NCI-H774 (cell line): Measurements from ENCODE around the gene RNLS.

Experiments
- DNase-seq: peaks from one replicate; lab custom pipeline; 2025; lab: John Stamatoyannopoulos, UW

Gene RNLS

DNA sequence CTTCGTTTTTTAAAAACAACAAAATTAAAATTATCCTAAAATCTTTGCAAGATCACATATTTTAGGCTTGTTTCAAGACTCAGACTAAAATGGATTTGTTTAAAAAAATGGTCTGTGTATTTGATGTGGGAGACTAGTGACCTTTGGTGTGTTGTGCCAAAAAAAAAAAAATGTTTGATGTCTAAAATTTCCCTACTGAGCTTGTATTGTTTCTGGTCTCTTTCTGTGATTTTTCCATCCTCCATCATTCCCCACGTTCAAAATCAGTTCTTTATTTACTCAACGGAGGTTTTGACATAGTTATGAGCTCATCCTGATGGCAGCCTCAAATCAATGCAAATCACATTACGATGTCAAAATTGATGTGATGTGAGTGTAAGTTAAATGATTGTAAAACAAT lies 326.2 kb downstream of the RNLS start:
- DNase-seq = no peak

DNA sequence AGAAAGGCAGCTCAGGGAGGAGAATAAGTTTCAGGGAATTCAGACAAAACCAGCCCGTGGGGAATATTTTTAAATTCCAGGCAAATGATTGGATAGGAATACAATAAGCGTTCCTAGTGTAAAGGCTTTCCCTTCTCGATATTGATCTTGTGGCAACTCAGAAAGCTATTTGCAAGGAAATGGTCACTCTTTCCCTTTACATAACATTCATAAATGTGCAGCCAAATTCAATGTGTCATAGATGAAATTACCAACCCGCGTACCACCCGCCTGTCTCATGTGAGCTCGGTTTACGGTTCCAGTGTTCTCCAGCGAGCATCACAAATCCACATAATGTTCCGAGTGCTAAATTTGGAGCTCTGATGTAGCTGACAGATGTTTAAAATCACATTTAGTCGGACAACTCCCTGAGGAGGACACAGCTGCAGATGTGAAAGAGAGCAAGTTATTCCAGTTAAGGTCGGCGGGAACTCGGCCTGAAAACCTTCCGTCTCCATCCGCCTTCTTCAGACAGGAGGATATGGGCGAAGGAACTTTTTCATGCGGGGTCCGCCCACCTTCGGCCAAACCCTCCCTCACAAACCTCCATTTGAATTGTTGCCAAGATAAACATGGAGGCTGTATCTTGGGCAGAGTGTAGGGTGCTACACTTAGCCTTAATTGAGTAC lies 327.0 kb downstream of the RNLS start:
- no peak for DNase-seq

GRCh38 chr10:88254091-88254490 lies 329.0 kb downstream of the RNLS start:
- DNase-seq = no peak

- DNase-seq = no peak
Observed at GRCh38 chr10:88253622-88254021, 329.5 kb downstream of the RNLS start.

GRCh38 chr10:88253128-88253527 lies 330.0 kb downstream of the RNLS start:
- DNase-seq = no peak

GRCh38 chr10:88249450-88249849 lies 333.7 kb downstream of the RNLS start:
- DNase-seq = no peak

DNA sequence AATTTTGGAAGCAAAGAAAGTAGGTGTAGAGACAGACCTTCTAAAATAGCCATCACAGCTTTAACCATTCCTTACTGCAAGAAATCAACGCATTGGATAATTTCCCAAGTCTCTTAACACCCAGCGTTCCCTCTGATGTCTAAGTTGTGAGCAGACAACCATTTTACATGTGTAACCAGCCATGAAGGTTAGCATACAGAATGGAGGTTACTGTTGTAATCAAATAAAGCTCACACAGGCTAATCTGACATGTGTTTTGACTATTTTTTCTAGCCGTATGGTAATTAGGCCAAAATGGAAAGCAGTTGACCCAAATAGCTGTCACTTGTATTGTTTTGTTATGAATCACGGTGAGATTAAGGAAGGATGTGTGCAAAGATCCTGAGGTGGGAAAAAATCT lies 336.4 kb downstream of the RNLS start:
- DNase-seq = no peak

DNA sequence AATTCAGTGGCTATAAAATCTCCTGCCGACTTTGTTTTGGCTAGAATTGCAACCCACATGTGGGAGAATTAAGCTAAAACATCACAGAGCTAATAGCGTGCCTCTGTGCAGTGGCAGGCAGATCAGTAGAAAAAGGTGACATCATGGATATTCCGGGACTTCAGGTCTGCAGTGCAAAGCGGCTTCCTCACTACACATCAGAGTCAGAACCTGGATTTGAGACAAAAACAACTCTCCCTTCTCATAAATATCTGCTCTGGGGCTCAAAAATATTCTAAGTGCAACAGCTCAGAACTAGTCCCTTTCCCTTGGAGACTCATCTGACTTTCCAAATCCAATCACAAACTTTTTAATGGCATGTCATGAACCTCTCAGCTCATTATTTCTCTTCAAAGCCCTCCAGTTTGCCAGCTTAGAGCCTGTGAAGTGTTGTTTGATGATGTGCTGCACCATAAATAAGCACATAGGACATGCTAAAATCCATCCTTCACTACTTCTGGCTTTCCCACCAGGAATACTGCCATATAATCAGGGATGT lies 337.1 kb downstream of the RNLS start:
- DNase-seq = no peak

DNA sequence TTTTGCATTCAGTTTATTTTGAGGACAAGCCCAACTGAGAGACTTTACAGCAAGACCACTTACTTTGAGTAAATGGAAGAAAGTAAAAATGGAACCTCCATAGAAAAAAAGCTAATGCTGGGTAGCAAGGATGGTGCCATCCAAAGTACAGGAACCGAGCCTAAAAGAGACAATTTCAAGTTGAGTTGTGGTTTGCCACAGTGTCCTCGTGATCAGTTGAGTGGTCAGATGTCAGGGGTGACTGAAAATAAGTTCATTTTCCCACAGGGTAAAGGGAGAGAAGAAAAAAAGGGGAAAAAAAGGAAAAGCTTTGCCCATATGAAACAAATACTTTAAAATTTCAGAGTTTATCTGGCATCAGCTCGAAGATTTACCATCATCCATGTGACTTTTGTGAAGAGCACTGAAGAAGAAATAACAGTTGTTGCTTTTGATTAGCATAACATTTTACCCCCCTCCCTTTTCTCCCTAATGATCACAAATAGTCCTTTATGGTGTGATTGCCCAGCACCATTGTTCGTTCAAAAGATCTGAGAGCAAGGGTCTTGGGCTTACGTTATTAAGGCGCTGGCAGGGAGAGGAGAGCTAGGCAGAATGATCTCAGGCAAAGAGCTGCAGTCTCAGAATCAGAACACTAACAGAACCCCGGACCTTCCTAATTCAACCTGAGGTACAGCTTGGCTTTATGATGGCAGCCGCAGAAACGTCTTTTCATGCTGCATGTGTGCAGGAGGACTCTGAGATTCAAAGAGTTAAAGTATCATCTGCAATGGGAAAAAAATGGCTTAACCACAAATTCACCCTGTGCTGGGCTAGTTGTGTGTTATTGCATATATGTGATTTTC lies 338.1 kb downstream of the RNLS start:
- DNase-seq = no peak

DNA sequence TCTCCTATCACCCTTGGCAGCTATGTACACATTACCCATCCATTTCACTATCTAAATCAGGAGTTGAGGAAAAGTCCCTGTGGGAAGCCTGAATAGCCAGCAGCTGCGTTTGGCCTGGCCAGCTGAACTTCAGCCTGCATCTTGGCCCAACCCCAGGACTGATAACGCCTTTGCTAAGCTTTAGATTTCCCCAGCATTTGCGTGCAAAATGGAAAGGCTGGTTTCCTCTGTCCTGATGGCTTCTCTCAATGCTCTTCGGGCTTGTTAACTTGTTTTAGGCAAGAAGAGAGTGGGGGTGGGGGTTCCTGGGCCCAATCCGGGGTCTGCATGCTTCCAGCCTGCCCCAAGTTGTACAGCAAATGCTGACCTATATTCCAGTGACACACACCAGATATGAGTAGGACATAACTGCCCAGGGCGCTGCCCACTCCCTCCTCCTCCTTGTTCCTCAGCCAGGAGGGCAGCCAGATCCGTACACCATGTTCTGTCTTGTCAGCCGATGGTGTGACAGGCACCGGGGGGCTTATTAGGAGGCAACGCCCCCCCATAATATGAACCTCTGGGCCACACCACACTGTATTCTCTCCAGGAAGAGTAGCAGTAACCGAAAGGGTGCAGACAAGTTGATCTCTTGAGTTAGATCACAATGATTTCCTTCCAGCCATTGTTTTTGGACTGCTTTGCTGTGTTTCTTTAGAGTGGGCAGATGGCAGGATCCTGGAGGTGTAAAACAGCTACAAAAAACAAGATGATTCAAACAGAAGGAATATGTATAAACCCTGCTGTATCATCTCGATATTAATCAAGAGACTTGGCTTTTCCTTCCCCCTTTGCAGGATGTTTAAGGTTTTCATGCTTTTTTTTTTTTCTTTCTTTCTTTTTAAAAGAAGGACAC lies 339.0 kb downstream of the RNLS start:
- no peak for DNase-seq

GRCh38 chr10:88243202-88243744 lies 339.8 kb downstream of the RNLS start:
- DNase-seq = no peak

GRCh38 chr10:88241501-88241900 lies 341.6 kb downstream of the RNLS start:
- DNase-seq = no peak

- no peak for DNase-seq
Observed at GRCh38 chr10:88239212-88239611, 343.9 kb downstream of the RNLS start.

DNA sequence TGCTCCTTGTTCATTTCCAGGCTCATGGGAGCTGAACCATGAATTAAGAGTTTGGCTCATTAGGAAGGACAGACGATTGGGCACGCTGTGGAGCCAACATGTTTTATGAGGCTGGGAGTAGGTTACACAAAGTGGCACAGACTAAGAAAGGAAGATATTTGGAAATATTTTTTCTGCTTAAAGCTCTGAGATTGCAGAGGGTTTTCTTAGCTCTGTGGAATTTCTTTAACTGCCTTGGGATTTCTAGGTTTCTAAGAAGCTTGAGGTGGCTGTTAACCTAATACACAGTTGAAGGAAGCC lies 344.6 kb downstream of the RNLS start:
- no peak for DNase-seq

- DNase-seq = no peak
Observed at GRCh38 chr10:88237896-88238614, 345.1 kb downstream of the RNLS start.

GRCh38 chr10:88236121-88236743 lies 346.9 kb downstream of the RNLS start:
- no peak for DNase-seq

DNA sequence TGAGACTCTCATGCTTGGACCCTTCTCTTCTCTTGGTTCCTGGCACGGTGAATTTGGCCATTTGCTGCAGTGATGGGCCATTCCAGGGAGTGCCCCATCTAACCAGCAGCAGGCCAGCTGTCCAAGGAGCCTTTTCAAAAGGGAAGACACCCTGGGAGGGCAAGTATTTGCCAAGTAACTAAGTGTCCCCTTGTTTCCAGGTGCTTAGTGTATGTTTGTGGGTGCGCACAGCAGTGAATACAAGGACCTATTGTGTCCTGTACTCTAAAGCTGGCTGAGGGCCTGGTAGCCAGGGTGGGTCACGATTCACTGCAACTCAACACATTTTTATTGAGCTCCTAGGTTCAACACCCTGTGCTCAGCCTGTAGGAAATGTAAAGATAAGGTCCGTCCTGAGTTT lies 348.8 kb downstream of the RNLS start:
- DNase-seq = no peak

- no peak for DNase-seq
Observed at GRCh38 chr10:88233870-88234269, 349.2 kb downstream of the RNLS start.

DNA sequence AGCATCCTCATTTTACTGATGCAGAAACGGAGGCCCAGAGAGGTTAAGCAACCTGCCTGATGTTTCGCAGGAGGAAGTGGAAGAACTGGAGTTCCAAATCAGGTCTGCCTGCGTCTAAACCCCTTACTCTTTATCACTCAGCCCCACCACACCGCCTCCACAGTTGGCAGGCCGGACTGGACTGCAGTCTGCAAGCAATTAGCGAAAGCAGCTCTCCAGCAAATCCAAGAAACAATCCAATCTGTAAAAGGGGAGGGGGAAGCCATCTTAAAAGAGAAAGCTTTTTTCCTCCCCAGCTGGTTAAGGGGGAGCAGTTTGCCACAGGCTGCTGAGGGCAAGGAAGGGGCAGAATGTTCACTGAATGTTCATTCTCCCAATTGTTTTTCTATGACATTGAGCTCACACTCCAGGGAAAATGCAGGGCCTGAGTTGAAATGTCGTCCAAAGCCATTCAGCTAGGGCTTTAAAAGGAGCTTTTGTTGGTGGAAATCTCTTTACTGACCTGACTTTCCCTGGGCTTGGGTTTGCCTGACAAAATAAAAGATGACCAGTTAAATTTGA lies 350.1 kb downstream of the RNLS start:
- DNase-seq = no peak

- DNase-seq = no peak
Observed at GRCh38 chr10:88232029-88232895, 350.9 kb downstream of the RNLS start.
